Measurements from ENCODE around the gene SEPTIN11. TPM values are rescaled to one million over a fixed set of nuclear protein-coding genes. Genes with fewer than 3 reads are reported as not detected.

SEPTIN11 gene
- total RNA-seq (2021): 72.6 and 77.3 TPM in 2 replicates
- long read RNA-seq, full-length matches to known transcripts: 185 of 290 reads
- long read RNA-seq, partial matches to known transcripts: 67 of 290 reads
- long read RNA-seq, other reads (novel, unspliced or antisense): 38 of 290 reads

DNA sequence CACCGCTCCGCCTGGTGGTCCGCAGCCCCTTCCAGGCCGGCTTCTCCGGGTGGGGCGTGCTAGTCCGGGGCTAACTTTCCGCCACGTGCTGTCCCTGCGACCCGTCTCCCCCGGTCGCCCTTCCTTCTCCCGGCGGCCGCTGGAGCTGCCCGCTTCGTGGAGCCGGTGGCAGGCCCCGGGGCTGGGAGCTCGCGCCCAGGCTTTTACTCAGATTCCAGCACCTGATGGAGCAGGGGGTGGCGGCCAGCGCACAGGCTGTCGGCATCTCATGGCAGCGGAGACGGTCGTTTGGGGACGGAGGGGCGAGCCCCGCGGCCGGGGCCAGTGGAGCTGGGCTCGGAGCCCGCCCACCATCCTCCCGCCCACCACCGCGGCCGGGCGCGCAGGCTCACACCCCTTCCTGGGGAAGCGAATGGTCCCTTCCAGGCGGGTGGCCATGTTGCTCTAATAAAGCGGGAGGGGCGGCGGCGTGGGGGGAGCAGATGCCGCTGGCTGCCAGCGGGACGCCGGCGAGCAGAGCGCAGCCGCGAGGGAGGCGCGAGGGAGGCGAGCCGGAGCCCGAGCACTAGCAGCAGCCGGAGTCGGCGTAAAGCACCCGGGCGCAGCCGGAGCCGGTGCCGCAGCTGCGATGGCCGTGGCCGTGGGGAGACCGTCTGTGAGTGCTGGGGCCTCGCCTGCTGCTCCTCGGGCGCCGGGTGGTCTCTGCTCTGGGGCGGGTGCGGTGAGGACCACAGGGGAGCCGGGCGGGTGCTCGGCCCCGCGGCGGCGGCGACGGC, at the start of gene SEPTIN11:
SEPTIN11 (plus strand) TSS at position 477 of the 776 bp plus-strand sequence; CDS start at position 629, 152 bp downstream.
- peak within 1 kb of the TSS; percentile 96 for H3K4me2 ChIP-seq (ENCODE audit: insufficient read depth, insufficient read length, low read length)
- no peak within 1 kb of the TSS for H2BK15ac ChIP-seq (ENCODE audit: low read depth, low read length)
- no peak within 1 kb of the TSS for H2AK5ac ChIP-seq (ENCODE audit: insufficient read length, low read length)
- no peak within 1 kb of the TSS for H3K27ac ChIP-seq (ENCODE audit: insufficient read length, low read depth, low read length)
- H3K79me2 ChIP-seq (ENCODE audit: insufficient read depth, low read length): peaks cover 20% of the 10 kb centered on the region; the same call in 1 of the 2 replicates
- Mint-ChIP-seq H3K4me3 (peak within 1 kb of the TSS; percentile 83 to 84), H3K4me1 (peaks cover 21 to 26% of the 10 kb centered on the region in 2 experiments), H3K27me3 (ENCODE audit: low read depth) (peaks cover 21% of the 10 kb centered on the region), H3K27ac (peak within 1 kb of the TSS in 1 of 3 experiments; percentile 15; a peak in 1 of 7 replicates), H3K36me3 (ENCODE audit: insufficient read depth in 1 of 3, low read depth in 3 of 3) (no peaks in the 10 kb centered on the region; a peak in 2 of 7 replicates), H3K9me3 (no peaks in the 10 kb centered on the region)
- no peaks in the 10 kb centered on the region; the same call in 1 of the 2 replicates for H3K27me3 ChIP-seq (ENCODE audit: insufficient read depth, low read length)
- H3K4me1 ChIP-seq (ENCODE audit: insufficient read depth, low read length): peaks cover 2% of the 10 kb centered on the region; the same call in 1 of the 2 replicates
- H3K23me2 ChIP-seq (ENCODE audit: insufficient read length, low read depth, low read length, poor library complexity, severe bottlenecking): peaks cover 23% of the 10 kb centered on the region
- no peak within 1 kb of the TSS for H2BK20ac ChIP-seq (ENCODE audit: low read depth, low read length, poor library complexity, severe bottlenecking)
- no peak within 1 kb of the TSS for H3T11ph ChIP-seq (ENCODE audit: low read length)
- peak within 1 kb of the TSS; percentile 64 for H3K18ac ChIP-seq (ENCODE audit: insufficient read length, low read depth, low read length)
- H4K8ac ChIP-seq (replicated peaks; ENCODE audit: insufficient read length, low read depth, low read length): no peak within 1 kb of the TSS
- H3K4ac ChIP-seq (ENCODE audit: low read depth, low read length): no peak within 1 kb of the TSS
- DNase-seq: peak; percentile 89
- no peak within 1 kb of the TSS for H4K91ac ChIP-seq (ENCODE audit: insufficient read length, low read depth, low read length)
- no peak within 1 kb of the TSS for H2BK120ac ChIP-seq (ENCODE audit: low read depth, low read length, poor library complexity, severe bottlenecking)
- H2BK5ac ChIP-seq (ENCODE audit: insufficient read length, low read length): no peak within 1 kb of the TSS
- TF ChIP-seq, protein P1, sequence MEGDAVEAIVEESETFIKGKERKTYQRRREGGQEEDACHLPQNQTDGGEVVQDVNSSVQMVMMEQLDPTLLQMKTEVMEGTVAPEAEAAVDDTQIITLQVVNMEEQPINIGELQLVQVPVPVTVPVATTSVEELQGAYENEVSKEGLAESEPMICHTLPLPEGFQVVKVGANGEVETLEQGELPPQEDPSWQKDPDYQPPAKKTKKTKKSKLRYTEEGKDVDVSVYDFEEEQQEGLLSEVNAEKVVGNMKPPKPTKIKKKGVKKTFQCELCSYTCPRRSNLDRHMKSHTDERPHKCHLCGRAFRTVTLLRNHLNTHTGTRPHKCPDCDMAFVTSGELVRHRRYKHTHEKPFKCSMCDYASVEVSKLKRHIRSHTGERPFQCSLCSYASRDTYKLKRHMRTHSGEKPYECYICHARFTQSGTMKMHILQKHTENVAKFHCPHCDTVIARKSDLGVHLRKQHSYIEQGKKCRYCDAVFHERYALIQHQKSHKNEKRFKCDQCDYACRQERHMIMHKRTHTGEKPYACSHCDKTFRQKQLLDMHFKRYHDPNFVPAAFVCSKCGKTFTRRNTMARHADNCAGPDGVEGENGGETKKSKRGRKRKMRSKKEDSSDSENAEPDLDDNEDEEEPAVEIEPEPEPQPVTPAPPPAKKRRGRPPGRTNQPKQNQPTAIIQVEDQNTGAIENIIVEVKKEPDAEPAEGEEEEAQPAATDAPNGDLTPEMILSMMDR (conservative IDR thresholded peaks at IDR 0.05): no peak; the same call in 2 of the 3 replicates
- no peaks in the 10 kb centered on the region for H4K20me1 ChIP-seq (ENCODE audit: control insufficient read depth, insufficient read depth, insufficient read length)
- H3K79me1 ChIP-seq (ENCODE audit: insufficient read depth, low read depth, low read length, poor library complexity, severe bottlenecking): peaks cover 5% of the 10 kb centered on the region
- peak within 1 kb of the TSS; percentile 62 for H3K14ac ChIP-seq (ENCODE audit: insufficient read depth, low read length)
- no CpG with 5 or more reads among the region's 87 CpGs for WGBS (ENCODE audit: extremely low coverage, insufficient read length, low lambda C conversion rate)
- H3K56ac ChIP-seq (ENCODE audit: insufficient read length, low read depth, low read length): no peak within 1 kb of the TSS
- H4K5ac ChIP-seq (ENCODE audit: insufficient read length, low read depth, low read length): no peak within 1 kb of the TSS
- H3K23ac ChIP-seq (ENCODE audit: insufficient read length, low read depth, low read length): no peak within 1 kb of the TSS
- no peaks in the 10 kb centered on the region for H3K9me3 ChIP-seq (ENCODE audit: control insufficient read depth, low read depth, low read length)
- no peak within 1 kb of the TSS for H2AFZ ChIP-seq (ENCODE audit: low read length)
- peak within 1 kb of the TSS; percentile 18 for H3K9ac ChIP-seq (ENCODE audit: extremely low read depth, insufficient read length, low read length)
- no peak within 1 kb of the TSS for H2BK12ac ChIP-seq (ENCODE audit: insufficient read length, low read depth, low read length)

Data from H9 (cell line).